Endothelial cell of umbilical vein (primary cell): Measurements from ENCODE around the gene IFIT1B. TPM values are rescaled to one million over a fixed set of nuclear protein-coding genes. Genes with fewer than 3 reads are reported as not detected.

ENCODE experiments used
- BruUV-seq: library from RNA; stranded (reverse); fragments of 400-500 nt; replicated peaks from 2 replicates; lab custom pipeline; 2021; lab: Mats Ljungman, UMichigan
- CTCF ChIA-PET: fragments of 300-600, 350-600 bp; sonication (Branson Sonifier 250); formaldehyde crosslinking; loops from one replicate; lab custom pipeline; 2021; ENCODE audit warnings: antibody characterized with exemption, inconsistent platforms; lab: Charles Lee
- POLR2A ChIA-PET: fragments of 300-600, 350-600 bp; sonication (Branson Sonifier 250); formaldehyde crosslinking; loops from one replicate; lab custom pipeline; 2021; ENCODE audit warnings: antibody characterized with exemption, inconsistent platforms; lab: Charles Lee
- DNase-seq: peaks from one replicate; pipeline ENCODE4 v3.0.0-alpha.2; 2011; ENCODE audit warnings: low read depth, low spot score
- FAIRE-seq: peaks from 2 replicates; lab custom pipeline; 2011; peaks lifted over from hg19 to GRCh38; lab: Jason Lieb, UNC
- H2AFZ ChIP-seq: 2 replicates; pipeline ENCODE4 v1.6.0; 2012; ENCODE audit warnings: low read depth, low read length, control low read depth, inconsistent platforms
- H3K27ac ChIP-seq: 2 replicates; pipeline ENCODE4 v1.5.1; 2011; ENCODE audit warnings: low read depth, mild to moderate bottlenecking, control low read depth, low read length, moderate library complexity; ENCODE audit not compliant: insufficient read depth
- H3K27me3 ChIP-seq, 2 experiments: 2 replicates each; pipeline versions ENCODE4 v1.6.0 to v1.6.1; 2011; ENCODE audit warnings: low read length in 2 of 2, mixed read lengths in 1 of 2; ENCODE audit not compliant: control insufficient read depth in 2 of 2, insufficient read depth in 2 of 2
- H3K36me3 ChIP-seq, 2 experiments: 2 replicates in 1 of 2; 3 replicates in 1 of 2; pipeline ENCODE4 v1.5.1; 2011; ENCODE audit warnings: low read length in 2 of 2, mild to moderate bottlenecking in 1 of 2, moderate library complexity in 1 of 2; ENCODE audit not compliant: control insufficient read depth in 2 of 2, insufficient read depth in 2 of 2; ENCODE audit errors: extremely low read depth in 1 of 2
- H3K4me1 ChIP-seq: 3 replicates; pipeline ENCODE4 v1.5.1; 2011; ENCODE audit warnings: mild to moderate bottlenecking, low read length; ENCODE audit not compliant: control insufficient read depth, insufficient read depth; ENCODE audit errors: extremely low read depth
- H3K4me2 ChIP-seq: 2 replicates; pipeline ENCODE4 v1.6.1; 2011; ENCODE audit warnings: low read length, control low read depth, mixed read lengths; ENCODE audit not compliant: insufficient read depth
- H3K4me3 ChIP-seq, 3 experiments: fragments of 200-600 bp in 1 of 3; sonication (generic), shearing (Covaris generic) in 1 of 3; replicated peaks in 1 of 3; 2 replicates each; pipeline ENCODE4 v1.5.1; 2011 to 2016; ENCODE audit warnings: control low read depth in 3 of 3, low read length in 3 of 3, mild to moderate bottlenecking in 2 of 3, inconsistent platforms in 1 of 3, low read depth in 1 of 3, moderate library complexity in 1 of 3; ENCODE audit not compliant: insufficient read depth in 1 of 3
- H3K79me2 ChIP-seq: 2 replicates; pipeline ENCODE4 v1.6.0; 2012; ENCODE audit warnings: low read length, inconsistent platforms; ENCODE audit not compliant: control insufficient read depth, insufficient read depth
- H3K9ac ChIP-seq: replicated peaks from 2 replicates; pipeline ENCODE3; 2011; ENCODE audit warnings: low read length, control low read depth; ENCODE audit not compliant: insufficient read depth; ENCODE audit errors: extremely low read depth
- H3K9me1 ChIP-seq: replicated peaks from 3 replicates; pipeline ENCODE4 v1.6.0; 2011; ENCODE audit warnings: mild to moderate bottlenecking, low read length; ENCODE audit not compliant: control insufficient read depth, insufficient read depth; ENCODE audit errors: extremely low read depth
- H3K9me3 ChIP-seq: replicated peaks from 2 replicates; pipeline ENCODE4 v1.5.1; 2012; ENCODE audit warnings: low read length, inconsistent platforms; ENCODE audit not compliant: control insufficient read depth, insufficient read depth
- H4K20me1 ChIP-seq: replicated peaks from 2 replicates; pipeline ENCODE3; 2011; ENCODE audit warnings: mild to moderate bottlenecking, low read length; ENCODE audit not compliant: control insufficient read depth, insufficient read depth; ENCODE audit errors: extremely low read depth
- CTCF ChIP-seq, 2 donors: IDR thresholded peaks; 1 replicate in 1 of 2; 2 replicates in 1 of 2; pipeline ENCODE4 v1.5.1; 2011; ENCODE audit warnings: low read length in 2 of 2, mild to moderate bottlenecking in 2 of 2, moderate library complexity in 2 of 2, control low read depth in 1 of 2, inconsistent platforms in 1 of 2, low read depth in 1 of 2; ENCODE audit not compliant: insufficient read depth in 1 of 2; ENCODE audit errors: extremely low read depth in 1 of 2
- EZH2 ChIP-seq: IDR thresholded peaks from 2 replicates; pipeline ENCODE4 v1.6.1; 2012; ENCODE audit warnings: borderline replicate concordance, low read depth, mild to moderate bottlenecking, moderate library complexity, low read length, inconsistent platforms; ENCODE audit not compliant: severe bottlenecking
- FOS ChIP-seq: IDR thresholded peaks from 2 replicates; pipeline ENCODE4 v1.6.1; 2011; ENCODE audit warnings: mild to moderate bottlenecking, low read length, moderate library complexity, borderline replicate concordance; ENCODE audit not compliant: insufficient read depth
- GATA2 ChIP-seq: IDR thresholded peaks from 2 replicates; pipeline ENCODE4 v1.7.0; 2011; ENCODE audit warnings: low read depth, mild to moderate bottlenecking, moderate library complexity, mixed read lengths, low read length; ENCODE audit not compliant: insufficient read length, insufficient read depth
- JUN ChIP-seq: IDR thresholded peaks from 2 replicates; pipeline ENCODE4 v1.6.1; 2011; ENCODE audit warnings: borderline replicate concordance, low read depth; ENCODE audit not compliant: insufficient read length, insufficient read depth
- MAX ChIP-seq: IDR thresholded peaks from 2 replicates; pipeline ENCODE4 v1.6.1; 2011; ENCODE audit not compliant: insufficient read depth, insufficient read length
- MYC ChIP-seq: IDR thresholded peaks from one replicate; pipeline ENCODE4 v1.6.1; 2011; ENCODE audit warnings: mild to moderate bottlenecking, low read depth, low read length
- POLR2A ChIP-seq: IDR thresholded peaks from 2 replicates; pipeline ENCODE4 v1.6.1; 2012; ENCODE audit warnings: low read depth, mild to moderate bottlenecking, control low read depth, low read length
- POLR2AphosphoS5 ChIP-seq: IDR thresholded peaks from 2 replicates; pipeline ENCODE4 v1.6.1; 2012; ENCODE audit warnings: low read depth, mild to moderate bottlenecking, control low read depth, low read length, moderate library complexity; ENCODE audit not compliant: insufficient read depth
- dilution Hi-C: fragments of 300-500 bp; cut with MboI; formaldehyde crosslinking; loops from one replicate; pipeline ENCODE4 v1.15.0; 2019; ENCODE audit warnings: low sequenced_read_pairs; ENCODE audit not compliant: extremely low pct_ligation_motif_present
- intact Hi-C: fragments of 100-400 bp; cut with micrococcal nuclease; formaldehyde crosslinking; loops from one replicate; pipeline ENCODE4 v1.10.0; 2022
- polyA plus RNA-seq, 4 experiments: library from polyadenylated mRNA; depleted of rRNA in 3 of 4; stranded (reverse) in 3 of 4; unstranded in 1 of 4; fragments of >200 nt; gene quantifications; 2 replicates each; pipeline versions ENCODE4 v1.2.1 to v1.2.3, GENCODE V29; 2011 to 2012; ENCODE audit warnings: missing spikeins in 1 of 4
- total RNA-seq: library from RNA; stranded (reverse); gene quantifications from 2 replicates; pipeline ENCODE4 v1.2.3, GENCODE V29; 2021

The IFIT1B gene
- total and polyA plus RNA-seq, 2 donors (not counting 3 experiments of a cell fraction or from before 2014, with no cell fraction given): not detected

- Histone ChIP-seq H3K4me1 (peaks cover 13% of the 10 kb centered on the region), H3K27ac (no peak overlapping the region), H3K27me3 (peaks cover 0 to 5% of the 10 kb centered on the region in 2 experiments), H4K20me1 (no peaks in the 10 kb centered on the region), H3K4me2 (no peak overlapping the region), H3K4me3 (no peak overlapping the region), H3K36me3 (no peaks in the 10 kb centered on the region), H3K9me3 (no peaks in the 10 kb centered on the region), H3K9me1 (no peaks in the 10 kb centered on the region), H3K79me2 (no peaks in the 10 kb centered on the region), H3K9ac (no peak overlapping the region), H2AFZ (peak overlapping the region; percentile 64)
- ChIA-PET POLR2A (no interaction called here), CTCF (interaction anchor here (1.2 to 2.0 kb wide), 2 partner anchors 9 to 18 kb away, joined by 3 to 10 read pairs; no protein-coding TSS in a partner anchor)
- no TSS peak for BruUV-seq
- no peak for FAIRE-seq
- no peak for TF ChIP-seq MYC
- no peak for TF ChIP-seq JUN
- TF ChIP-seq FOS: no peak
- no peak for TF ChIP-seq MAX
- no peak for TF ChIP-seq GATA2
- no peak for TF ChIP-seq EZH2
- no peak for TF ChIP-seq POLR2AphosphoS5
- no peak for TF ChIP-seq POLR2A
- no peak for TF ChIP-seq CTCF (IDR thresholded peaks at IDR 0.05; ENCODE audit: extremely low read depth in 1 of 2, insufficient read depth in 1 of 2, low read depth in 1 of 2, low read length in 2 of 2)
- dilution Hi-C loops: no loop called here
- intact Hi-C loops: no loop called here
- DNase-seq: peak; percentile 38
Observed at GRCh38 chr10:89351412-89351779, 26.5 kb upstream of the IFIT1B start.
